Activated T-cell treated with anti-CD3 and anti-CD28 coated beads for 4 hours (primary cell): ENCODE measurements around the gene MUSTN1.

Experiments used
- DNase-seq: peaks from one replicate; pipeline ENCODE4 v3.0.0-alpha.2; 2020

Gene MUSTN1

DNA sequence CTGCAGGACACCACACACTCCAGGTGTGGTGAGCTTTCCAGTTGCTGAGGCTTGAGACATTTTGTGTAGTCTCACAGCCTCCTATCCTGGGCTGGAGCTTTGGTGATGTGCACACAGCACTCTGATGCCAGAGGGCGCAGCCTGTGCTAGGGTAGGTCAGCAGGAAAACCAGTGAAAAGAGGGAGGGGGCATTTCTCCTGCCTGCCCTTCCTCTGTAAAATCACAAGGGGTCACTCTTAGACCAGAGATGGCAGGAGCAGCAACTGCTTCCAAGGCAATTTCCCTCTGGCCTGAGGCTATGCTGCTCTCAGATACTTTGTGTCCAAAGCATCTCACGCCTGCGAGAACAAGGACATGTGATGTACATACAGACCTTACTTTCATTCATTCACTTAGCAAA, 16.5 kb upstream of the MUSTN1 start:
- no peak for DNase-seq

DNA sequence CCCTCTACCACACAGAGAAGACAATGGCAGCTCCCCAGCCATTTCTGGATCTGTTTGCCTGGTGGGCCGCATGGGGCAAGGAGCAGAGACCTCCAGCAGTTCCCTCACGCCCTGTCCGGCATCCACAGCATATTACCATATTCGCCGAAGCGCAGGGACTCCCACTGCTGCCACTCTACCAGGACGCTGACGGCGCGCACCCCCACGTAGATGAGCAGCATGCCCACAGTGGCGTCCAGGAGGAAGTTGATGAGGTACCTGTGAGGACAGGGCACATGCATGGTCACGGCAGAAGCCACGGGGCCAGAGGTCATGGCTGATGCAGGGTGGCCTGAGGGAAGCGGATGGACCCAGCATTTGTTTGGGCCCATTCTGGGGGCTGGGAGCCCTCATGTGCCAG, 14.8 kb upstream of the MUSTN1 start:
- DNase-seq = no peak

GRCh38 chr3:52848617-52849016, 13.8 kb upstream of the MUSTN1 start:
- DNase-seq = no peak

GRCh38 chr3:52847726-52848125, 12.9 kb upstream of the MUSTN1 start:
- DNase-seq = no peak

DNA sequence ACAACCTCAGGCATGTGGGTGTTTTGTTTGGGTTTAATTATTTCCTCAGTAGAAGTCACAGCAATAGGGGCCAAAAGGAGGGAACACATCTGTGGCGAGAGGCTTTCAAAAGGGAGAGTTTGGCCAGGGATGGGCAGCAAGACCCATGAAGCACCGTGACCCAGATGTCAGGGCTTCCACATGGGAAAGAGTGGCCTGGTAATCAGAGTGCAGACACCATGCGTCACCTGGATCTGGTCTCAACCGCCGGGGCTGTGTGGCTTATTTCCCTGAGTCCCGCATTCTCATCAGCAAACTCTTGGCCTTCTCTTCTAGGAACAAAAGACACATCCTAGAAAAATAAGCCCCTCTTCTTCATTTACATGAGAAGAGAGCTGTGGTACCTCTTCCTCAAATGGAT, 12.4 kb upstream of the MUSTN1 start:
- no peak for DNase-seq

- DNase-seq = no peak
These were observed 11.7 kb upstream of the MUSTN1 start for GRCh38 chr3:52846432-52846965.

DNA sequence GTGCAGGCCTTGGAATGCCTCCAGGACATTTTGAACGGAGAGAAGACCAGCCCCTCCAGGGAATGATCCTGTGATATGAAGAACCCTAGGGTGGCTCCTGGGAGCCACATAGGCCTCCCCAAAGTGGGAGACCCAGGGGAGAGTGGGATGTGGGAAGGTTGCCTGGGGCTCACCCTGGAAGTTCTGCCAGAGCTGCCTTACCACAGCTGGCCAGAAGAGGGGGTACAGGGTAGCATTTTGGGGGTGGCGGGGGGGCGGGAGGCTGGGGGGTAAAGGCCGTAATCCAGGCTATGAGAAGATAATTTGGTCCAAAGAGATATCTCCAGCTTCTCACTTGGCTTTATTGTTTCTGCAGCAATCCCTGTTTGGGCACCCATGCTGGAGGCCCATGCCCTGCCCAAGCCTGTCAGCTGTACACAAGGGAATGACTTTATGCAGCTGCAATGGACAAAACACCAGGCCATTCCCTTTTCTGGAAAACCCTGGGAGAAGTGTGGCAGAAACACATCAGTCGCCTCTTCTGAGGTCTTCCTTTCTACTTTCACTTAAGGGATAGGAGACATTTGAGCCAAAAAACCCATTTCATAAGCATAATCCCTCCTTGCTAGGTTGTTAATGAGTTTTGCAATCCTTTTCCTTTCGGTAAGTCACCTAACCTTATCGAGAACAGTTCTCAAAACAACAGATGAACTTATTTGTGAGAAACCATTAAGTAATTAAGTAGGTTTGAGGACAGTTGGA, 11.0 kb upstream of the MUSTN1 start:
- no peak for DNase-seq

DNA sequence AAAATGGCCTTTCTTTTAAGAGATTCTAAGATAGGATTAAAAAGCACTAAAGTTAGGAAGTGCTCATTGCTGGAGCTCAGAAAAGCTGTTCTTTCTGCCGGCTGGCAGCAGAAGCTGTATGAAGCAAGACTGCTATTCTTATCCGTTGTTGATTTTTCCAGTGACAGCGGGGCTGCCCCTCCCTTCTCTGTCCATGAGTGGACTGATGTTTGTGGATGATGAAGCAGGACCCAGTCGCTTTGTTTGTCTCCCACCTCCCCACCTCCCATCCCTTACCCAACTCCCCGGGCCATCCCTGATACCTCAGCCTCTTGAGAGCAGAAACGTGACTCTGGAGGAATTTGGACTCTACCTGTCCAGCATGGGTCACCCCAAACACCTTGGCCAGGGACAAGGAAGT, 10.3 kb upstream of the MUSTN1 start:
- no peak for DNase-seq

DNA sequence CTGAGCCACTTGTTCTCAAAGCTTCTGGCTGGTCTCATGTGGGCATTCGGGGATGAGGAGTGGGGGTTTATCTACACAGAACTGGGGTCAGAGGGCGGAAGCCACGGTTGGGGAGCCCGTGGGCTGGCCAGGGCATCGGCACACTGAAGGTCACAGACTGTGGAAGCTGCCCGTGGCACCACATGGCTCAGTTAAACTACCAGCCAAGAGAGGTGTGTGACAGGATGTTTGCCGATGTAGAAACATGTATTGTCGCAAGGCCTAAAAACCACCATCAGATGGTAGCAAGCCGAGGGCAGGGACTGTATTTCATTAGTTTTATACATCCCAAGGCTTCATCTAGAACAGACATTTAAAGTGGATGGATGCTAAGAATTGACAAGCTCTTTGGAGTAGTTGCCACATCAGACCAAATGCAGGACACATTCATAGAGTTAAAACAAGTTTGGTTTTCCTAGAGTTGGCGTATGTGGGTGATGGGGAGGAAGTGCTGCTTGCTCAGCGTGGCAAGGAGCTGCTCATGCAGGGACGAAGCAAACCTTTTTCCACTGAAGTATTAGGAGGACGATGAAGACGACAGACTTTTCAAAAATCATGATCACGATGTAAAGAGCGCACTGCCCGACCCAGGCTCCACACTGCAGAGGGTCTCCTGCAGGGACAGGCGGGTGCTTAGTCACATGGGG, 9.6 kb upstream of the MUSTN1 start:
- no peak for DNase-seq

DNA sequence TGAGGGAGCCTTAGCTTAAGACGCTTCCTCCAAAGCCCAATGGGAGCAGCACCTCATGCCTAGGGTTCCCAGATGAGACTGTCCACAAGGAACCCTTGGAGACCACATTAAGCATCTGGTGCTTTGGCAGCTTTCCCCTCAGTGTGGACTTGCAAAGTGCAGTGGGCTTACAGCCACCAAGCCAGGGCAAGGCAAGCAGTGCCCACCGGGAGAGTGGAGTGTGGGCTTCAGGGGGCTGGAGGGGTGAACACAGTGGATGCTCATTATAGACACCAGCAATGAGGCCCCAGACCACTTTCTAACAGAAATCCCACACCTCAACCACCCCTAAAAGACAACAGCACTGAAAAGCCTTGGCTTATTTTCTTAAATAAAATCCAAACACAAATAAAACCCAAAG, 9.1 kb upstream of the MUSTN1 start:
- no peak for DNase-seq

DNA sequence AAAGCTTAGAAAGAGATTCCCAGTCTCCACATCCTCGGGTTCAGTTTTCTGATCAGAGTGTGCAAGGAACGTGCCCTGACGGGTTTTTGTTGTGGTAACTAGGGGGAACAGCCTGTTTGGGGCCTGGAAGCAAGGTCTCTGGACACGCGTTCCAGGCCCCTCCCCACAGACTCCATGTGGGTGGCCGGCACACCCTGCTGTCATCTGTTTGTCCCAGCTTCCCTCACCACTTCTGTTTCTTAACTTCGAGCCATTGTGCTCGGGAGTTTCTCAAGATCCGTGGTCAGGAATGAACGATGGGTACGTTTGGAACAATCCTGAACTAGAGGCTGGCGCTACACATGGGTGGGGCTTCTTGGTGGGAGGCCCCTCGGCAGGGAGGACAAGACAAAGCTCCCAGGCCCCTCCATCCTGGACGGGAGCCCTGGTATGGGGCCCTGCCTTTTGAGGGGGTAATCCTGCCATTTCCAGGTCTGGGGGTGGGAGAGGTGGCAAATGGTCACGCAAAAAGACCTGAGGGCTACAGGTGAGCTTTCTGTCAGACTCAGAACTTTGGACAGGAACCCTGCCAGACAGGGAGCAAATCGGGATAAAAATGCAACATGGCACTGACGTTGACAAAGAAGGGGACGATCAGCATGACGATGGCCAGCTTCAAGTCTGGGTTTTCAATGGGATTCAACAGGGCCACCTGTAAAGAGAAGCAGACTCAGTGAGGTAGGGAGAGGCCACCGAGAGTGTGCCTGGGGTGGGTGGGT, 8.5 kb upstream of the MUSTN1 start:
- DNase-seq = no peak

DNA sequence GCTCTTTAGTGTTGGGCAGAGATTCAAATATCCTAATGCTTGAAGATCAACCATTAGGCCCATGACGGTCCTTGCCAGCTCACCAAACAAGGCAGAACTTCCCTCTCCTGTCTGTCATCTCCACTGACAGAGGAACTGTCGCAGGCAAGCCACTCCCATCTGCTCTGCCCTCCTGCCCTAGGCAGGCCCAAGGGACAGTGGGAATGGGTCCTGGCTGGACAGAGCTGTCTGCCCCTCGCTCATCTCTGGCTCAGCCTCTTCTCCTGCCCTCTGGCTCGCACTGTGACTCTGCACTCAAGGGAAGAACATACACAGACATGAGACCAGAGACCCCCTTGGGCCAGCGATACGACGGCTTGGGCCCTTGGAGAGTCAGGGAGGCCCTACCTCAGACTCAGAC, 7.6 kb upstream of the MUSTN1 start:
- no peak for DNase-seq

DNA sequence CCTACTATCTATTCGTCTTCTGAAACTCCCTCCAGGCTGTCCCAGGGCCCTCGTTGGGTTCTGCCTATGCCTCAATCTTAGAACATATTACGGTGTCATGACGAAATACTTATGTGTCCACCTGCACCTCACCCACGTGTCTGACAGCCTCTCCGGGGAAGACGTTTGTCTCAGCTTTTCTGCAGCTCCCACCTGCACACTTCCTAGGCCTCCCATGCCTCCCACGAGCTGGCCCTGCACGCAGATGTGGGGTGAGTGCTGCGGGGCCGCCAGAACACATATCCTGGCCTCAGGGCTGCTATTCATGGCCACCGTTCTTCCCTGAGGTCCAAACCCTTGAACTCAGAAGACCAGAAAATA, 7.1 kb upstream of the MUSTN1 start:
- DNase-seq = no peak

DNA sequence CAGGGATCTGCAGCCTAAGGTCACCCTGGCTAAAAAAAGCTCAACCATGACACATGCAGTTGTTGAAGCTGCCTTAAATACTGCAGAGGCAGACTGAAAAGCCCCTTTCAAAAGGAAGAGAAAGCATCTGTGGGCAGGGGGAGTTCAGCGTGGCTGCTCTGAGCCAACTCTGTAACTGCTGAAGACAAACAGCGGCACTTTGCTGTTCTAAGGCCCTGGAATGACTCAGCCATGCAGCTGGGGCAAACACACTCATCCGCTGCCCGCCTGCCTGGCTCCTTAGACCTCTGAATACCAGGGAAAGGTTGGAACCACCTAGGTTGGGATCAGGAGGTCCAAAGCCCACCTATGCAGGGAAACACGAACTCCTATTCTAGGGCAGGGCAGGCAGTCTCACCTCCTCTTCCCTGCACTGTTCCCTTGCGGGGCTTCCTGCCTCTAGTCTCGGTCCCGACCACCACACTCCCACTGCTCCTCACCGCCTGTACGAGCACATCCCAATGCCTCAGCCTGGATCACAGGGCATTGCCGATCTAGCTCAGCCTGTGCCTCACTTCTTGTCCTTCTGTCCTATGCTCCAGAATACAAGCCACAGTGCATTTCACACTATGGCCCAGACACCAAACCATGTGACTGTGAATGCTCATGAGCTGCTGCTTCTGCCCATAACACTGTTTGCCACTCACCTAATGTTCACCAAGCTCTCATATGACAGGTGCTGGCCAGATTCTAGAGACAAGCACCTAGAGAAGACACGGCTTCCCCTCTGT, 6.6 kb upstream of the MUSTN1 start:
- DNase-seq = no peak

DNA sequence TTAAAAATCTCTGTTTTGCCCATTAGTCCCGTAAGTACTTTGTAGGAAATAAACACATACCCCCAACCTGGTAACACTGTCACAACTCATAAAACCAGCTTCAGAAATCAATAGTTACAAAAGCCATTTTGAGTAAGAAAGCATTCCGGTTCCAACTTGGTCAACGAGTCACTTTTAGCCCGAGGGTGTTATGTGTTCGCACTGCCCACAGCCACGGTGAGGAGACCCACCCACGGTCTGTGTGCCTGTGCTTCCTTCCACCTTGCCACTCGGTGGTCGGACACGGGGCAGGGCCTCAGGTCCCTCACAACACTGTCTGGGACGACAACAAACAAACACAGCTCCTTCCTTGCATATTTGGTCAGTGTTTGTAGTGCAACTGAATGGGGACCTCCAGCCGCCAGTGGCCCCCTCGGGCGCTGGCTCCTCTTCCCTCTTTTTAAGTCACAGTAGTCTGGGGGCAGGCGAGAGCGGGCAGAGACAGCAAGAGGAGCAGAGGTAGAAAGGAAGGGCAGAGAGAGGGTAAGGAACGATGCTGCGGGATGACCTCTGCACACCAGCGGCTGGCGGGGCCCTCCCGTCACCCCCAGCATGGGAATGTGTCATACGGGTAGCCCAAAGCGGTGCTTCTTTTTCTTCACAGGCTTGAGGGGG, 5.2 kb upstream of the MUSTN1 start:
- no peak for DNase-seq

DNA sequence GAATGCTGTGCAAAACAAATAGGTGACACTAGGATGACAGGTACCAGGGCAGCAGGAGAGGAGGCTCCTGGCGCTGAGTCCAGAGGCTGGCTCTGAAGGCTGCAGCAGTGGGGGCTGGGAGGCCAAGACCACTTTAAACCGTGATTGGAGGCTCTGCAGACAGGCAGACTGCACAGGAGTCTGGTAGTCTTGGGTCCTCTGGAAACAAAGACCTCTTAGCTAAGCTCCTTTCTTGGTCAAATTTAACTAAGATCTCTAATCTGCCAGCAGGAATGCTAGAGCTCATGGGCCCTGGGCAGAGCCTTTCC, 4.4 kb upstream of the MUSTN1 start:
- no peak for DNase-seq

DNA sequence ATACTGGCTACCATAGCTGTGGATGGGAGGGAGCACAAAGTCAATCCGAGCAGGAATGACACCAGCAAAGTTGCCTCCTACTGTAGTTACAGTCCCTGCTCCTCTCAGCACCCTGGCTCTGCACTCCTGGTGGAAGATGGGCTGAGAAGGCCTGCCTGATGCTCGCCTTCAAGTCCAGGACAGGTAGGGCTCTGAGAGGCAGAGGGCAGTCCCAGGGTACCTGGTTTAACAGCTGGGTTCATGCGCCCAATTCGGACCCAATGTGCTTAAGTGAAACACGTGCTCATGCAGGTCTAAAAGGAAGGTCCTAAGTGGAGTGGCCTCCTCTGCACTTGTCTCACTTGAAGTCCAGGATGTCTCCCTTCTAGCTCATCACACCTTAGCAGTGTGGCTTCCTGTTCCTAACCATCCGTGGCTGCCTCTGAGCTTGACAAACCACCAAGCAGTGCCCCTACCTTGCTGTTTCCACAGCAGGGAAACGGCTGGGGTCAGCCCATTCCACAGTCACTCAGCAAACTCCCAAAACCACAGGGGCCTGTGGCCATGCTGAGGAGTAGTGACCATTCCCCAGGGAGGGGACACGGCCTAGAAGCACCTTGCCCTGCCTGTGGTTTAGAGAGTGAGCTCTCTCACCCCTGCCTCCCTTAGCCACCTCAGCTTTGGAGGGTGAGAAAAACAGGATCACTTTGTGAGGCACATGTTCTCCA, 3.9 kb upstream of the MUSTN1 start:
- DNase-seq = no peak

DNA sequence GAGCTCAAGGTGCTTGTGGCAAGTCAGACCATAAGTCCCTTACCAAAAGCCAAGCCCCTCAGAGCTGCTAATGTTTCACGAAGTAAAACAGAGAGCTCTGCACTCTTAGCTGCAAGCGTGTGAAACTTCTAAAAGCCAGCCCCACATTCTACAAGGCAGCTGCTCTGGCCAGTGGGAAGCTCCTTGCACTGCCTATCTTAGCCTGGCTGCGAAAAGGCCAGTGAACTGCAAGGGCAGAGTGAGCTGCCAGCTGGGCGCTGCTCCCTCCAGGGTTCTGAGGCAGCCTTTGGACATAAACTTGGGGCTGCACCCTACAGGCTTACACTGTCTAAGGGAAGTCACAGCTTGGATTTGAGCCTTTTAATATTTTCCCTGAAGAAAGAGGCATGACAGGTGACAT, 2.2 kb upstream of the MUSTN1 start:
- DNase-seq = no peak

- no peak for DNase-seq
These were observed 1.6 kb upstream of the MUSTN1 start for GRCh38 chr3:52836471-52836845.

GRCh38 chr3:52835766-52836470, 1.1 kb upstream of the MUSTN1 start:
- no peak for DNase-seq

DNA sequence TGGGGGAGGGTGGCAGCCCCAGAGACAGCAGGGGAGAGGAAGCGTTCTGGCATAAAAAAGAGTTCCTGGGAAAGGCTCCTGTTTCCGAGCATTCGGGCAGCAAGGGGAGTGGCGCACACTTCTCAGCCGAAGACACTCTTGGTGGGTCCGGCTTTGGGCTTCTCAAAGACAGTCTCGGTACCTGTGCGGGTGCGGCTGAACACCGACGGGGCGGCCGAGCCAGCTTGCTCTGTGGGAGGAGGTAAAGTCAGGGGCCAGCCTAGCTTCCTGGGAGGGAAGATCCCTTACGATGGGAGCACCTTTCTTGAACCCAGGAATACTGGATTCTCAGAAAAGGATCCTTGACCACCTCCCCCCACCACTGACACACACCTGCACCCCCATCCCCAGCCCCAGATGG, 1.6 kb downstream of the MUSTN1 start:
- DNase-seq = no peak
